HepG2 (cell line): ENCODE results near the gene ATP6V0A1. TPM values are rescaled to one million over a fixed set of nuclear protein-coding genes. Genes with fewer than 3 reads are reported as not detected.

Experiments used
- BORCS8-MEF2B ChIP-seq: sonication (generic); formaldehyde crosslinking; IDR thresholded peaks from 2 replicates; pipeline ENCODE4 v1.8.0; 2022; ENCODE audit warnings: mild to moderate bottlenecking, missing genetic modification reagents
- BRCA1 ChIP-seq: sonication (generic); formaldehyde crosslinking; IDR thresholded peaks from 2 replicates; pipeline ENCODE4 v1.4.0; 2020; ENCODE audit warnings: missing genetic modification reagents
- ESRRA ChIP-seq: sonication (generic); formaldehyde crosslinking; IDR thresholded peaks from 2 replicates; pipeline ENCODE4 v1.5.1; 2020; ENCODE audit warnings: mild to moderate bottlenecking, low read depth, missing genetic modification reagents
- HNRNPH1 ChIP-seq: fragments of 200-400 bp; formaldehyde crosslinking; optimal IDR thresholded peaks from 2 replicates; pipeline ENCODE3; 2017; ENCODE audit warnings: mild to moderate bottlenecking, low read depth, low read length
- IRF1 ChIP-seq: sonication (generic); formaldehyde crosslinking; IDR thresholded peaks from 2 replicates; pipeline ENCODE4 v1.4.0; 2020; ENCODE audit warnings: low read depth, mild to moderate bottlenecking, missing genetic modification reagents
- PTBP1 ChIP-seq: fragments of 200-400 bp; formaldehyde crosslinking; IDR thresholded peaks from 2 replicates; pipeline ENCODE4 v1.6.1; 2018; ENCODE audit warnings: low read length, low read depth; ENCODE audit not compliant: poor library complexity, severe bottlenecking
- RAD21 ChIP-seq: fragments of 450-650 bp; formaldehyde crosslinking; IDR thresholded peaks from 2 replicates; pipeline ENCODE4 v1.5.0; 2020; ENCODE audit warnings: mild to moderate bottlenecking
- RBM22 ChIP-seq: fragments of 200-400 bp; formaldehyde crosslinking; optimal IDR thresholded peaks from 2 replicates; pipeline ENCODE3; 2017; ENCODE audit warnings: mild to moderate bottlenecking, low read length, moderate library complexity
- SAFB2 ChIP-seq: sonication (generic); formaldehyde crosslinking; IDR thresholded peaks from 2 replicates; pipeline ENCODE4 v1.5.1; 2020; ENCODE audit warnings: missing genetic modification reagents, low read depth, mild to moderate bottlenecking, borderline replicate concordance
- SNAPC5 ChIP-seq: sonication (generic); formaldehyde crosslinking; IDR thresholded peaks from 2 replicates; pipeline ENCODE4 v1.8.1; 2023; ENCODE audit warnings: mild to moderate bottlenecking, missing genetic modification reagents, borderline replicate concordance
- TARDBP ChIP-seq: sonication (generic); formaldehyde crosslinking; IDR thresholded peaks from 2 replicates; pipeline ENCODE4 v1.8.0; 2022; ENCODE audit warnings: mild to moderate bottlenecking, missing genetic modification reagents
- ZBTB8A ChIP-seq: sonication (generic); formaldehyde crosslinking; IDR thresholded peaks from 2 replicates; pipeline ENCODE4 v1.4.0; 2020; ENCODE audit warnings: mild to moderate bottlenecking, low read depth, missing genetic modification reagents, borderline replicate concordance
- ZFP90 ChIP-seq: sonication (generic); formaldehyde crosslinking; IDR thresholded peaks from 2 replicates; pipeline ENCODE4 v1.8.0; 2022; ENCODE audit warnings: missing genetic modification reagents, mild to moderate bottlenecking, inconsistent platforms, borderline replicate concordance
- ZKSCAN8 ChIP-seq: IDR thresholded peaks from 2 replicates; pipeline ENCODE4 v1.6.1; 2016; ENCODE audit warnings: borderline replicate concordance, missing genetic modification reagents, missing compliant biosample characterization
- ZNF547 ChIP-seq: sonication (generic); formaldehyde crosslinking; IDR thresholded peaks from 2 replicates; pipeline ENCODE4 v1.5.1; 2020; ENCODE audit warnings: mild to moderate bottlenecking, missing genetic modification reagents
- ZNF775 ChIP-seq: sonication (generic); formaldehyde crosslinking; IDR thresholded peaks from 2 replicates; pipeline ENCODE4 v1.4.0; 2020; ENCODE audit warnings: missing genetic modification reagents, mild to moderate bottlenecking, moderate library complexity, borderline replicate concordance
- ZNF784 ChIP-seq: sonication (generic); formaldehyde crosslinking; IDR thresholded peaks from 2 replicates; pipeline ENCODE4 v1.5.1; 2020; ENCODE audit warnings: missing genetic modification reagents, mild to moderate bottlenecking, borderline replicate concordance
- ZNF850 ChIP-seq: sonication (generic); formaldehyde crosslinking; conservative IDR thresholded peaks from 2 replicates; pipeline ENCODE4 v1.9.0; 2021; ENCODE audit warnings: mild to moderate bottlenecking, missing genetic modification reagents
- polyA plus RNA-seq, 8 experiments: library from polyadenylated mRNA; depleted of rRNA in 3 of 8; stranded (reverse) in 7 of 8; unstranded in 1 of 8; fragments of >200 nt; fragmentation: Illumina TruSeq in 4 of 8; extraction: Trizol in 4 of 8; gene quantifications; 2 replicates each; pipeline versions ENCODE4 v1.2.1 to v1.2.3, GENCODE V29; 2011 to 2016; ENCODE audit warnings: low read depth in 4 of 8, missing spikeins in 1 of 8, mixed read lengths in 1 of 8; ENCODE audit not compliant: insufficient read depth in 1 of 8
- total RNA-seq, 5 experiments: library from RNA; depleted of rRNA; stranded (reverse); fragments of >200 nt; fragmentation: Illumina TruSeq; extraction: Trizol; gene quantifications; 2 replicates each; pipeline ENCODE4 v1.2.3, GENCODE V29; 2016; ENCODE audit warnings: low read depth in 1 of 5
- TF ChIP-seq, protein P1 (sequence below): sonication (generic); formaldehyde crosslinking; IDR thresholded peaks from 2 replicates; pipeline ENCODE4 v1.4.0; 2020; ENCODE audit warnings: missing genetic modification reagents
- TF ChIP-seq, protein P2 (sequence below): sonication (generic); formaldehyde crosslinking; IDR thresholded peaks from 2 replicates; pipeline ENCODE4 v1.8.0; 2022; ENCODE audit warnings: mild to moderate bottlenecking, missing genetic modification reagents

ATP6V0A1 gene
- total and polyA plus RNA-seq, 2 of the 13 experiments (the other 11 are each of a cell fraction or from before 2014, with no cell fraction given): 27.9 to 54.1 TPM

DNA sequence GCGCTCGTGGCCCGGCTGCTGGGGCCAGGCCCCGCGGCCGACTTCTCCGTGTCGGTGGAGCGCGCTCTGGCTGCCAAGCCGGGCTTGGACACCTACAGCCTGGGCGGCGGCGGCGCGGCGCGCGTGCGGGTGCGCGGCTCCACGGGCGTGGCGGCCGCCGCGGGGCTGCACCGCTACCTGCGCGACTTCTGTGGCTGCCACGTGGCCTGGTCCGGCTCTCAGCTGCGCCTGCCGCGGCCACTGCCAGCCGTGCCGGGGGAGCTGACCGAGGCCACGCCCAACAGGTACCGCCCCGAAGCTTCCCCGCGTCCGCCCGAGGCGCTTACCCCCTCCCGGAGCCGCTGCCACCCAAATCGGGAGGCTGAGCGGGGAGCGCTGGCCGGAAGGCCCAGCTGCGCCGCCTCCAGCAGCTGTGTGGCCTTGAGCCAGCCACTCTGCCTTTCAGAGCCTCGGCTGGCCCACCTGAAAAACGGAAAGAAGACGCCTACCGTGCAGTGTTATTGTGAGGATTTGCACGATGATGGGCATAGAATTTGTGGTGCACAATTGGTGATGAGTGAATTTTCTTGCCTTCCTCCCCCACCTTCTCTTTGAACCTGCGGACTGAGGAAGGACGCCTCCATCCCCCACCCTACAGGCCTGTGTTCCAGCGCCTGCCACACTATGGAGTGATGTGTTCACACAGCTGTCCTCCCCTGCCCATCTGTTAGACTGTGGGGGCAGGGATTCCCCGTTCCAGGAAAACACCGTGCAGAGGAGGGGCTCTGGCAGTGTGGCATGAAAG is 77.9 kb downstream of the ATP6V0A1 start (continued):
- peak; percentile 44; the same call in 1 of the 2 replicates for TF ChIP-seq SAFB2 (CRISPR knock-in tag)
- TF ChIP-seq ZBTB8A (CRISPR knock-in tag): no peak
- TF ChIP-seq IRF1 (CRISPR knock-in tag): no peak; the same call in 1 of the 2 replicates
- no peak for TF ChIP-seq ZFP90
- TF ChIP-seq, protein P1, sequence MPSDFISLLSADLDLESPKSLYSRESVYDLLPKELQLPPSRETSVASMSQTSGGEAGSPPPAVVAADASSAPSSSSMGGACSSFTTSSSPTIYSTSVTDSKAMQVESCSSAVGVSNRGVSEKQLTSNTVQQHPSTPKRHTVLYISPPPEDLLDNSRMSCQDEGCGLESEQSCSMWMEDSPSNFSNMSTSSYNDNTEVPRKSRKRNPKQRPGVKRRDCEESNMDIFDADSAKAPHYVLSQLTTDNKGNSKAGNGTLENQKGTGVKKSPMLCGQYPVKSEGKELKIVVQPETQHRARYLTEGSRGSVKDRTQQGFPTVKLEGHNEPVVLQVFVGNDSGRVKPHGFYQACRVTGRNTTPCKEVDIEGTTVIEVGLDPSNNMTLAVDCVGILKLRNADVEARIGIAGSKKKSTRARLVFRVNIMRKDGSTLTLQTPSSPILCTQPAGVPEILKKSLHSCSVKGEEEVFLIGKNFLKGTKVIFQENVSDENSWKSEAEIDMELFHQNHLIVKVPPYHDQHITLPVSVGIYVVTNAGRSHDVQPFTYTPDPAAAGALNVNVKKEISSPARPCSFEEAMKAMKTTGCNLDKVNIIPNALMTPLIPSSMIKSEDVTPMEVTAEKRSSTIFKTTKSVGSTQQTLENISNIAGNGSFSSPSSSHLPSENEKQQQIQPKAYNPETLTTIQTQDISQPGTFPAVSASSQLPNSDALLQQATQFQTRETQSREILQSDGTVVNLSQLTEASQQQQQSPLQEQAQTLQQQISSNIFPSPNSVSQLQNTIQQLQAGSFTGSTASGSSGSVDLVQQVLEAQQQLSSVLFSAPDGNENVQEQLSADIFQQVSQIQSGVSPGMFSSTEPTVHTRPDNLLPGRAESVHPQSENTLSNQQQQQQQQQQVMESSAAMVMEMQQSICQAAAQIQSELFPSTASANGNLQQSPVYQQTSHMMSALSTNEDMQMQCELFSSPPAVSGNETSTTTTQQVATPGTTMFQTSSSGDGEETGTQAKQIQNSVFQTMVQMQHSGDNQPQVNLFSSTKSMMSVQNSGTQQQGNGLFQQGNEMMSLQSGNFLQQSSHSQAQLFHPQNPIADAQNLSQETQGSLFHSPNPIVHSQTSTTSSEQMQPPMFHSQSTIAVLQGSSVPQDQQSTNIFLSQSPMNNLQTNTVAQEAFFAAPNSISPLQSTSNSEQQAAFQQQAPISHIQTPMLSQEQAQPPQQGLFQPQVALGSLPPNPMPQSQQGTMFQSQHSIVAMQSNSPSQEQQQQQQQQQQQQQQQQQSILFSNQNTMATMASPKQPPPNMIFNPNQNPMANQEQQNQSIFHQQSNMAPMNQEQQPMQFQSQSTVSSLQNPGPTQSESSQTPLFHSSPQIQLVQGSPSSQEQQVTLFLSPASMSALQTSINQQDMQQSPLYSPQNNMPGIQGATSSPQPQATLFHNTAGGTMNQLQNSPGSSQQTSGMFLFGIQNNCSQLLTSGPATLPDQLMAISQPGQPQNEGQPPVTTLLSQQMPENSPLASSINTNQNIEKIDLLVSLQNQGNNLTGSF (CRISPR knock-in tag): no peak
- no peak for TF ChIP-seq PTBP1
- TF ChIP-seq ZNF547 (CRISPR knock-in tag): peak; percentile 78
- TF ChIP-seq ZKSCAN8 (CRISPR knock-in tag): 0 out of 2 replicates have a peak, but pooled peaks have one; percentile 71
- no peak for TF ChIP-seq ZNF775 (CRISPR knock-in tag)
- TF ChIP-seq, protein P2, sequence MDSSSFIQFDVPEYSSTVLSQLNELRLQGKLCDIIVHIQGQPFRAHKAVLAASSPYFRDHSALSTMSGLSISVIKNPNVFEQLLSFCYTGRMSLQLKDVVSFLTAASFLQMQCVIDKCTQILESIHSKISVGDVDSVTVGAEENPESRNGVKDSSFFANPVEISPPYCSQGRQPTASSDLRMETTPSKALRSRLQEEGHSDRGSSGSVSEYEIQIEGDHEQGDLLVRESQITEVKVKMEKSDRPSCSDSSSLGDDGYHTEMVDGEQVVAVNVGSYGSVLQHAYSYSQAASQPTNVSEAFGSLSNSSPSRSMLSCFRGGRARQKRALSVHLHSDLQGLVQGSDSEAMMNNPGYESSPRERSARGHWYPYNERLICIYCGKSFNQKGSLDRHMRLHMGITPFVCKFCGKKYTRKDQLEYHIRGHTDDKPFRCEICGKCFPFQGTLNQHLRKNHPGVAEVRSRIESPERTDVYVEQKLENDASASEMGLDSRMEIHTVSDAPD (CRISPR knock-in tag): peak; percentile 65; the same call in 1 of the 2 replicates
- no peak for TF ChIP-seq HNRNPH1
- peak; percentile 44; the same call in 1 of the 2 replicates for TF ChIP-seq ZNF784 (CRISPR knock-in tag)
- TF ChIP-seq SNAPC5: peak; percentile 70; the same call in 1 of the 2 replicates
- no peak for TF ChIP-seq BRCA1
- peak; percentile 29; the same call in 1 of the 2 replicates for TF ChIP-seq ESRRA (CRISPR knock-in tag)
- peak; percentile 64; the same call in 1 of the 2 replicates for TF ChIP-seq TARDBP
- peak; percentile 77 for TF ChIP-seq BORCS8-MEF2B (CRISPR knock-in tag)
- no peak for TF ChIP-seq ZNF850 (CRISPR knock-in tag)
- no peak for TF ChIP-seq RBM22
- peak; percentile 80 for TF ChIP-seq RAD21
